Colon (tissue), 2 donors: ENCODE results near the gene EXTL1.

Source experiments
- FAIRE-seq: peaks from 2 replicates; lab custom pipeline; 2012; peaks lifted over from hg19 to GRCh38; lab: Jason Lieb, UNC
- donor health status: control.
- donor health status: control.

Gene EXTL1

DNA sequence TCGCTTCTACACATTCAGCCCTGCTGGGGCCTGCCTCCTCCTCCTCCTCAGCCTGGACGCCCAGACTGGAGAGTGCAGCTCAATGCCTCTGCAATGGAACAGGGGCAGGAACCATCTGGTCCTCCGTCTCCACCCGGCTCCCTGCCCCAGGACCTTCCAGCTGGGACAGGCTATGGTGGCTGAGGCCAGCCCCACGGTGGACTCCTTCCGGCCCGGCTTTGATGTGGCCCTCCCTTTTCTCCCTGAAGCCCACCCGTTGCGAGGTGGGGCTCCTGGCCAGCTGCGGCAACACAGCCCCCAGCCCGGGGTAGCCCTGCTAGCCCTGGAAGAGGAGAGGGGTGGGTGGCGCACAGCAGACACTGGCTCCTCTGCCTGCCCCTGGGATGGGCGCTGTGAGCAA, 1.4 kb downstream of the EXTL1 start:
- FAIRE-seq: no peak

DNA sequence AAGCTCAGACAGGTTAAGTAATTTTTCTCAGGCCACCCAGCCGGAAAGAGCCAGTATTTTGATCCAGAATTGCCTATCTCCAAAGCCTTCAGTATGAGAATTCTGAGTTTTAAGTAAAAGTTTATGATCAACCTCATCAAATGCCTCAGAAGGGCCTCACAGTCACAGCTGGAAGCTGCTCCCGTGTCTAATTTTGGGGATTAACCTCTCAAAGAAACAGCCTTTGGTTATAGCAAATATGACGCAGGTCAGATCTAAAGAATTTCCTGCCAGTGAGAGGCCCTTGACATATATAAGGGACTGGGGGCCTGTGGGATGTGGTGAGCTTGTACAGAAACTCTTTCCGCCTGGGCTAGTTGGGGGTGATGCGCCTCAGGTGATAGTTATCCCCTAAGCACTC, 2.3 kb downstream of the EXTL1 start:
- no peak for FAIRE-seq

DNA sequence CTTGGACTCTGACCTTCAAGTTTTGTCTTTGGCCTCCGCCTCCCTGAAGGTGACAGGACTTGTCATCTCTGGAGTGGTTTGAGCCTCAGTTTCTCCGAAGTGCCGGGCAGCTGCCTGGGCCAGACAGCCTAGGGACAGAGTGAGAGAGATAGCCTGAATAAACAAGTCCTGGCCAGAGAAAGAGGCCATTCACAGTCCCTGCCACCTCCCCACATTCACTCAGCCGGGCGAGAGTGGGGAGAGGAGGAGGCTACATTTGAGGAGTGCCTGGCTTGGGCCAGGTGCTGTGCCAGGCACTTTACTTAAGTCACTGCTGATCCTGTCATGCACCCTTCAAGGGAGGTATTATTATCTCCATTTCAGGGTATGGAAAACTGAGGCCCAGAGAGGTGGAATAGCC, 3.5 kb downstream of the EXTL1 start:
- FAIRE-seq: no peak

DNA sequence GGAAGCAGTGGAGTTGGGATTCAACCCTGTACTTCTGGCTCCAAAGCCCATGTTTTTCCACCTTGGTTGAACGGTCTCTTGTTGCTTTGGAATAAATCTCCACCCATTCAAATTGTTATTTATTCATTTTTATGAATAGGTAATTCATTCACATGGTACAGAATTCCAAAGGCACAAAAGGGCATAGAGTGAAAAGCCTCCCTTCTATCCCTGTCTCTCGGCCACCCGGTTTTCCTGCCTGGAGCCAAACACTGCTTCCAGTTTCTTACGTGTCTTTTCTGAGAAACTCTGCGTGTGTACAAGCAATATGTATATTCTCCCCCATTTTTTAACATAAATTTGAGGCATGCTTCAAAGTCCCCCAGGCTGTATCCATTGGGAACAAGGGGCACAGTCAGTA, 3.9 kb downstream of the EXTL1 start:
- FAIRE-seq: no peak

DNA sequence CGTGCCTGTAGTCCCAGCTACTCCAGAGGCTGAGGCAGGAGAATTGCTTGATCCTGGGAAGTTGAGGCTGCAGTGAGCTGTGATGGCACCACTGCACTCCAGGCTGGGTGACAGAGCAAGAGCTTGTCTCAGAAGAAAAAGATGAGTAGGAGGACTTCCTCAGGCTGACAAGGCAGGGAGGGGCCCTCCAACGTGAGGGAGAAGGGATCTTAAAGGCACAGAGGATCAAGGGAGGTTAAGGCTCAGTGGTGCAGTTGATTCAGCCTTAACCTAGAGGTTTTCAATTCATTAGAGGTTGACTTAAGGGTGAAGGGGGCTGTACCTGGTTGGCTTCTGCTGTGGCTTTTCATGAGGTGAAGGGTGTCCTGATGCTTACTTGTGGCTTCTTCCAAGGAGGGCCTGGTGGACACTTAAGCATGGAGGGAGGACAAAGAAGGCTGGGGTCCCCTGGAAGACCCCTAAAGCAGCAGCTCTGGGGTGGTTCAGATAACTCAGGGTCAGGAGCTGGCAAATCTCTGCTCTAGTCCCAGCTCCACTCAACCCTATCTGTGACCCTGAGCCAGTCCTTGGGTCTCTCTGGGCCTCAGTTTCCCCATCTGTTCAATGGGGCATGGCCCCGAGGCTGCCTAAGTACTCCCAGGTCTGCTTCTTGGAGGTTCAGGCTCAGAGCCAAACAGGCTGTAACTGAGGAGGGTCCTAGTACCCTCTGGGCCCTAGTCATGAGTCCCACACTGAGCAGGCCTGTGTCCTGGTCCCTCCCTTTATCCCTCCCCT, 6.3 kb downstream of the EXTL1 start:
- FAIRE-seq: no peak

DNA sequence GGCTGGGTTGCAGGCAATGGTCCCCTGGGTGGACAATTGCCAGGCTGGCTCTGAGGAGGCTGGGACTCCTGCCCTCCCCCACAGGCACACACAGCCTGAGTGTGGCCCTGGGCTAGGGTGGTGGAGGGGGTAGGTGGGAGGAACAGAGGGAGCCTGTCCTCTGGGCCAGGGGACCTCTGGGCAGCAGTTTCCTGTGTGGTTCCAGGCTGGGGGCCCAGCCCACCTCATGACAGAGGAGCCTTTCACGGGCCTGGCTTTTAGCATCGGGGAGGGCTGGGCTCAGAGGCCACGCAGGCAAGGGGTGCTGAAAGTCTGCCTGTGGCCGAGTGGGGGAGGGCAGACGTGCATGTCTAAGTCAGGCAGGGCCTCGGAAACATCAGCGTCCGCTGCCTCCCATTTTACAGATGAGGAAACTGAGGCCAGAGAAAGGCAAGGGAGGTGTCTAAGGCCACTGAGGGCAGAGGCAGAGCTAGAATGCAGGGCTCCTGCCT, 7.0 kb downstream of the EXTL1 start:
- no peak for FAIRE-seq

DNA sequence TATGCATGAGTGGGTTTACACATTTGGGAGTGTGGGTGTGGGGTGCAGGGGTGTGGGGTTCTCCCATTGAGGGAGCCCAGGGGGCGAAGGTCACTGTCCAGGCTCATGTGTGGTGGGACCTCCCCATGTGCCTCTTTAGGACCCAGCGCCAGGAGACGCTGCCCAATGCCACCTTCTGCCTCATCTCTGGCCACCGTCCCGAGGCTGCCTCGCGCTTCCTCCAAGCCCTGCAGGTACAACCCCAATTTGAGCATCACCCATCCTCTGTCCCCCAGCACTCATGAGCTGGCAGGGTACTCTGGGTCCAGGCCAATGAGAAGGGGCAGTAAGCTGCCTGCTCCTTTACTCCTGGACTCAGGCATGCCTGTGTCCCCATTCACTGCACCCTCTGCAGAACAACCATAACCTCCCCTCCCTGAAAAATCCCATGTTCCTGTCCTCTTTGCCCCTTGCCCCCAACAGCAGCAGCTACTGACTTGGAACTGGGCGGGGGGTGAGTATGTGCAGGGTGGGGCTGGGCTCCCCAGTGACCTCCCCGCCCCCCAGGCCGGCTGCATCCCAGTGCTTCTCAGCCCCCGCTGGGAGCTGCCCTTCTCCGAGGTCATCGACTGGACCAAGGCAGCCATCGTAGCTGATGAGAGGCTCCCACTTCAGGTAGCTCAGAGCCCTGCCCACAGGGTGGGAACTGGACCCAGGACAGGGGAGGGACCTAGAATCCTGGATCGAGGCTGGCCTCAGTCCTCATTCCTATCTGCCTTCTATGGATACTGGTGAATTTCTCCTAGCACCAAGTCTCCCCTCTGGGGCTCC, 7.7 kb downstream of the EXTL1 start:
- no peak for FAIRE-seq

DNA sequence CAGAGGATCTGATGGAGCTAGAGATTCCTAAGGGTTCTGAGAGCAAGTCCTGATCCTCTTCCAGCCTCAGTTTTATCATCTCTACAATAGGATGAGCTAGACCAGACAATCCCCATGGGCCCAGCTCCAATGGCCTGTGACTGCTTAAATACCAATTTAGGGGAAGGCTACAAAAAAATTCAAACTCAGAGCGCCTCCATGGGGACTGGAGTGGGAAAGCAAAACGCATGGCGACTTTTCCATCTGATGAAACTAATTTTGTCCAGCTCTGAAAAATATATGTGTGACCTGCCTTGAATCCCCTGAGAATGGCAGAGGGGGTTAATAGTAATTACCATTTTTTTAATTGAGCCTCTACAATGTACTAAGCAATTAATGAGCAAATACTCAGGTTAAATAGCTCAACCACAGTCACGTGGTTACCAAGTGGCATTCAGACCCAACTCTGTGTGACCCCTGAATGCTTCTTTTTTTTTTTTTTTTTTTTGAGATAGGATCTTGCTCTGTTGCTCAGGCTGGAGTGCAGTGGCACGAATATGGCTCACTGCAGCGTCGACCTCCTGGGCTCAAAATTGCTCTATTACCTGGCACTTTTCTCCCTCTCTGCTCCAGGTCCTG, 8.4 kb downstream of the EXTL1 start:
- no peak for FAIRE-seq

DNA sequence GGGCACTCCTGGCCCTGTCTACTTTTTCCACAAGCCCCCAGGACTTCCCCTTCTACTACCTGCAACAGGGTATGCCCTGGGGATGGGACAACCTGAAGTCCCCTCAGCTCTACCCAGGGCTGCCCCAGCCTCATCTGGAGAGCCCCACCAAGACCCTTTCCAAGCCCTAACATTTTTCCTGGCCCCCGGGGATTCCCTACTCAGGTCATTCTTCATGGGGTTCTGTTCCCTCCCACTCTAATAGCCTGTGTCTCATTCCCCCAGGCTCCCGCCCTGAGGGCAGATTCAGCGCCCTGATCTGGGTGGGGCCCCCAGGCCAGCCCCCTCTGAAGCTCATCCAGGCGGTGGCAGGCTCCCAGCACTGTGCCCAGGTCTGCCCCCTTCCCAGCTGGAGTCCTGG, 9.6 kb downstream of the EXTL1 start:
- no peak for FAIRE-seq

DNA sequence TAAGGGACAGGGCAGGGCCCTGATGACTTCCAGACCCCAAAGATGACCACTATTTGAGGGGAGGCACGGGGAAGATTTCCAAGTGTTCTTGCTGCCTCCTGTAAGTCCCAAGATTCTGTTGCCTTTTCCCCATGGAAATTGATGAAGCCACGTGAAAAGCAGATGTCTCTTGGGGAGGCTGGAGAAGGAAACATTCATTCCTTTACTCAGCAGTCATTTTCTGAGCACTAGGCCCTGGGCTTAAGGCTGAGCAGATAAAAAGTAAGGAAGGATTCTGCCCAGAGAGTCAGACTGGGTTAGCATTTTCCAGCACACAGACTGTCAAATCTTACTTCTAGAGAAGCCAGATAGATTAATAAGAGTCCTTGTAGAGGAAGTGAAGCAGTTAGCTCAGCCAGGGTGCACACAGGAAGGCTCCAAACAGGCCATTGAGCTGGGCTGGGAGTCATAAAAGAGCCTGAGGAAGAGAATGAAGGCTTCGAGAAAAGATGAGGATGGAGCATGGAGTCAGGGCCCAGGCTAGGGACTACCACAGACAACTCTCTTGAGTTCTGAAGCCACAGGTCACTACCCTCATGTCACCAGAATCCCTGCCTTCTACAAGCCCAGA, 10.1 kb downstream of the EXTL1 start:
- no peak for FAIRE-seq

DNA sequence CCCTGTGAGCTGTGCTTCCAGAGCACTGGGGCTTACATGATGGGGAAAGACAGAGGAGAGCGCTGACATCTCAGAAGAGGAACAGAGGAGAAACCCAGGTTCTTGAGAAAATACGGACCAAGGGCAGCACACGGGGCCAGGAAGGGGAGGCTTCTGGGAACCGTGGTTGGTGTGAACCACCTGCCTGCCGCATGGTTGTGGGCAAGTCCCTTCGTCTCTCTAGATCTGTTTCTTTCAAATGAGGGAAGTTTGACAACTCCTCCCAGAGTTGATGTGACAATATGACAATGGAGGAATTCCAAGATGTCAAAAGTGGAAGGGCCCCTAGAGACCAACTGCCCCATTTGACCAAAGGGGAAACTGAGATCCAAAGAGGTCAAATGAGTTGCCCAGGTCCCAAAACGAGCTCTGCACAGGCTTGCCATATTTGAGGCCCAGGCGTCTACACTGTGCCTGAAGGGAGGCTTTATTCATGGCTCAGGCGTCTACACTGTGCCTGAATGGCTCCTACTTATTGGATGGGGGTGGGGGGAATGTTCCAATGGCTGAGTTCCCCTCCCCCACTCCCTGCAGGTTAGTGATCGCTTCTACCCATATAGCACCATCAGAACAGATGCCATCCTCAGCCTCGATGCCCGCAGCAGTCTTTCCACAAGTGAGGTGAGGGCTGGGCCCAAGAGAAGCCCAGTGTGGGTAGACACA, 11.2 kb downstream of the EXTL1 start:
- no peak for FAIRE-seq

DNA sequence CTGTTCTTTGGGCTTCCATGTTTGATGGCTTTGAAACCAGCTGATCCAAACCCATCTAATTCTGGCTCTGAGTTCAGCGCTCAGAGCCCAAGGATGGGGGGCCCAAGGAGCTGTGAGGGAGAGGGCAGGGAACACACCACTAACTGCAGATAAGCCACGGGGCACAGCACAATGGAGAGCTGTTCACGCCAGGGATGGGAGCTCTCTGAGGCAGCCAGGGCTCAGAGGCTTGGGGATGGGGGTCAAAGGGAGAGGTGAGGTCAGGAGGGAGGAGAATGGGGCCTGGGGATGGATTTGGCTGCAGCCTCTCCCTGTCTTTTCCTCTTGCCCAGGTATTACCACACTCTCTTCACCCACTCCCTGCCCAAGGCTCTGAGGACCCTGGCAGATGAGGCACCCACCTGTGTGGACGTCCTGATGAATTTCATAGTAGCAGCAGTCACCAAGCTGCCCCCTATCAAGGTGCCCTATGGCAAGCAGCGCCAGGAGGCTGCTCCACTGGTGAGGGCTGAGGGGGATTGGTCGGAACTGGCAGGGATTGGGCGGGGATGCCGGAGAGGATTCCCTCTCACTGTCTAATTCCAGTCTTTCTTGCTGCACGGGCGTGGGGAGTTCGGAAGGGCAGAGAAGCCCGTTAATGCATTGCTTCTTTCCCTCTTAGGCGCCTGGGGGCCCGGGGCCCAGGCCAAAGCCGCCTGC, 13.1 kb downstream of the EXTL1 start:
- no peak for FAIRE-seq

DNA sequence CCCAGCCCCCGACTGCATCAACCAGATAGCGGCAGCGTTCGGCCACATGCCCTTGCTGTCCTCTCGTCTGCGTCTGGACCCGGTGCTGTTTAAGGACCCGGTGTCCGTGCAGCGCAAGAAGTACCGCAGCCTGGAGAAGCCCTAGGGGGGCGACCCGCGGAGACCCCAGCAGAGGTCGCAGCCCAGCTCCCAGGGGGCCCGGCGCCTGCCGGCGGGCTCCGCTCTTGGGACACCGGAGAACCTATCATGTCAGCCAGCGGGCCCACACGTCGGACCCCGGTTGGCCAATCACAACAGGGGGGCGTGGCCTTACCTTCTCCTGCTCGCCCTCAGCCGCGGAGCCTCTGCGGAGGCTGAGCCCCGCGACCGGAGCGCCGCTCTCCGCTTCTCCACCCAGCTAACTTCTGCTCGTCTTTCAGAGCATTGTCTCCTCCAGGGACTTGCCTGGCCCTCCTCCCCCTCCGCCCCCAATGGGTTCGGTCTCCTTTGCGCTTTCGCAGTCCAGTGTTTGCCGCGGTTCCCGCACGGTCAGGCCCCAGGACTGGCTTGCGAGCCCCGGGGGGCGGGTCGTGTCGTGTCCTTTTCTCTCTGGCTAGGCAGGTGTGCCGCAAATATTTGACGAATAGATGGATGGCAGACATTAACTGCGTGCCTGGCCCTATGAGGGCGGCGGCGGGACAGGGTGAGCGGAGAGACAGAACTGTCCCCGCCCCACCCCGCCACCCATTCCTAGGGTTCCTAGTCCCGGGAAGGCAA, 13.8 kb downstream of the EXTL1 start:
- FAIRE-seq: no peak

DNA sequence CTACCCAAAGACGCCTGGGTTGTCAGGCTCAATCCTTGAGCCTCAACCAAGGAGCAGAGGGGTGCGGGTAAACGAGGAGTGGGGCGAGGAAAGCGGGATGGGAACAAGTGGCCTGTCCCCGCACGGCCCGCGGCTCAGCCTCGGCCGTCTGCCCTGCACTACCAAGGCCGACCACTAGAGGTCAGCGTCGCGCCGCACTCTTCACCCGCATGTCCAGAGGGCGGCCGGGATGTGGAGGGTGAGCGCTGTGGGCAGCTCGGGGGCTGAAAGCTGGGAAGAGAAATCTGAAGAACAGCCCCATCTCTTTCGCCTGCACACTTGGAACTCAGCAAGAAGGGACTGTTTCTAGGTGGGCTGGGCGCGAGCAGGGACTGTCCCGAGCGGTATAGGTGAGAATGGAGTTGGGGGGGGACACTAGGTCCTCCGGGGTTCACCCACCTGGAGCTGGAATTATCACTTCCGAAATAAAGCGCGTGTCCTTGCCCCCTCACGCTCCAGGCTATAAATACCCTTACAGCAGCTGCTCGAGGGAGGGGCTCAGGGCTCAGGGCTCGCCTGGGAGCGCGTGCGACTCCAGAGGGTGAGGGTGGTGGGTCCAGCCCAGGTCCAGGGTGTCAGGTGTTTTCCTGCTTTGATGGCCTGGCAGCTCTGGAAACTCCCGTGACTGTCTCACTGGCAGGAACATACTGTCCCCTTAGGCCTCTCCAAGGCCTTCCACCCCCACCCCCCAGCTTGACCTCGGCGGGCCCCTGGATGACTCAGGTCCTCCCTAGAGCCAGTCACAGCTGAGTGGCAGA, 14.6 kb downstream of the EXTL1 start:
- no peak for FAIRE-seq

DNA sequence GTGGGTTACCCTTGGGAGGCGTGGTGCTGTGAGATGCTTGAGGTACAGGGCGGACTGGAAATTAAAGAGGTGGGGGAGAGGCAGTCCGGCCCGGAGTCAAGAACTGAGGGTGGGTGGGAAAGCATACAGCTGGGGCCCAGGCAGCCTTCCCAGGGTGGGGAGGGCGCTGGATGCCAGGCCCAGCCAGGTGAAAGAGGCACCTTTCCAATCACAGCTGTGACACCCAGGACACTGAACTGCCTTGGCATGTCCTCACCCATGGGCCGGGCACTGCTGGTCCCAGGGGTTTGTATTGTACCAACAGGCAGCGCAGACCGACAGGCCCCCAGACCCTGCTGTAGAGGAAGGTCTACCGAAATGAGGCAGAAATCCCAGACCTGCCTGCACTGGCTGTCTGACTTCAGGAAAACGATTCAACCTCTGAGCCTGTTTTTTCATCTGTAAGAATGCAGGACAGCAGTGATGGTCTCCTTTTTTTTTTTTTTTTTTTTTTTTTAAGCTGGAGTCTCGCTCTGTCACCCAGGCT, 15.2 kb downstream of the EXTL1 start:
- FAIRE-seq: no peak

DNA sequence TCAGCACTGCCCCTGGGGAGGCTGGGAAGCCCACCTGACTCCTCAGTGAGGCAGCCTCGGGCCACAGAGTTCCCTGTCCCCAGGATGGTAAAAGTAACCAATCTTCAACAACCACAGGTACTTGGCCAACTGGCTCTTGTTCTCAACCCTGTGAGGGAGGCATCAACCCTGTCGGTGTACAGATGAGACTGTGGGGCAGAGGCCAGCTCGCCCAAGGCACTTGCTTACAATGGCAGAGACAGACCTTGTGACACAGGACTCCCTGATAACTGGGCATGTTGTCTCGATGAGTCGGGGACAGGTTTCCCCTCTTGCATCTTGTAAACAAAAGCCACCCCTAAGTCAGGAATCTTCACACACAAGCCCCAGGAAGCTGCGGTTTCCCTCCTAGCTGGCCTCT, 16.3 kb downstream of the EXTL1 start:
- no peak for FAIRE-seq

DNA sequence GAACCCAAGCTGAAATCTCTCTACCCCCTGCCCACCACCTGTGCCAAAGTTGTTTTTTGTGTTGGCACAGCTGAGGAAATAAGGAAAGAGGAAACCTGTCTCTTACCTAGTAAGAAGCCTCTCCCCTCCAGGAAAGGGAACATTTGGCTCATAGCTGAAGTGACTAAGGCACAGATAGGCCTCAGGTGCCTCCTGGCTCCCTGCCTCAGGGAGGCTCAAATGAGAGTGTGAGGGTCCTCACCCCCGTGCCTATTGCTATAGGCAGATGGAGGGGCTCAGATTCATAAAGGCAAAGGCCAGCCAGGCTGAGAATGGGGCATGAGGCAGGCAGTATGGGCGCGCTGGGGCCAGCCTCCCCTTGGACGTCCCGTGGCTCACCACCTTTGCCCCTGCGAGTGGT, 16.9 kb downstream of the EXTL1 start:
- no peak for FAIRE-seq

DNA sequence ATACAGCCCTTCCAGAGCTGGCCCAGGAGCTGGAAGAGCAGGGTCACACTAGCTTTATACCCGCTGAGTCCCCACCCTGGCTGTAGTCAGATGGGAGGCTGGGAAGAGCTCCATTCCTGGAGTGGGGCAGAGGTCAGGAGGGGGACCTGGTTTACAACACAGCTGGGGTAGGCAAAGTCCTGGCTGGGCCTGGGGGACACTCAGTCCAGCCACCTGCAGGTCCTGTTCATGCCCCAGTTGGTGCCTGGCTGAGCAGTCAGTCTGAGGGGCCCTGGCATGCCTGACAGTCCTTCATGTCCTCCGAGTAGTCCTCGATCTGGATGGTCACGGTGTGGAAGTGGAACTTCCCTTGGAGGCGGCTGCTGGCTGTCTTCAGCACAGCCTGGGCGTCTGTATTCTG, 17.3 kb downstream of the EXTL1 start:
- FAIRE-seq: no peak

DNA sequence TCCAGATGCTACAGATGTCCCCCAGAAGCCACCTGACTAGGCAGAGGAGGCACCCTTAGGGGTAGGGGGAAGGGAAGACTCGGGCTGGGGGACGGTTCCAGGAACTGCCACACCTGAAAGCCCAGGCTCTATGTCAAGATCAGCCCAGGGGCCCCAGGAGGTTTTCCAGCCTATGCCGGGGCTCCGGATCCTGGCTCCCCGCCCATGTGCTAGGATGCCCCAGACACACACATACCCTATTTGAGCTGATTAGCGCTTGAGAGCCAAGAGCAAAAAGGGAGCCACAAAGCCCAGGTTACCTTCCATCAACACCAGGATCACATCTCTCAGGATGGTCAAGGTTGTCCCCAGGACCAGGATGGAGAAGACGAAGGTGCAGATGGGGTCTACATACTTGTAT, 19.8 kb downstream of the EXTL1 start:
- FAIRE-seq: no peak

DNA sequence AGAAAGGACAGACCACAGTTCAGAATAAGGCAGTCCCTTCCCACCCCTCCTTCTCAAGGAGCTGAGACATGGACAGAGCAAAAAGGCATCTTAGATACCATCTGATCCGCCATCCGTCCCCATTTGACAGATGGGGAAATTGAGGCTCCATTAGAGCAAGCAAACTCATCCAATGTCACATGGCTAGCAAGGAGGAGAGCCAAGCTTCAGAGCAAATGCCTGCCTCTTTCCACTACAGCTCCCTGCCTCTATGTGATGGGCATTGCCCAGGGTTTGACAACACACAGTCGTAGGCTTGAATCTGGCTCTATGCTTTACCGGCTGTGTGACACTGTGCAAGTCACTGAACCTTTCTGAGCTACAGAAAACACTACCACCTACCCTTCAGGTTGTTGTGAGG, 20.4 kb downstream of the EXTL1 start:
- FAIRE-seq: no peak
